Smooth muscle cell (in vitro differentiated cells): ENCODE measurements around the gene MED12L. TPM values are rescaled to one million over a fixed set of nuclear protein-coding genes. Genes with fewer than 3 reads are reported as not detected.

ENCODE experiments used
- DNase-seq: peaks from one replicate; lab custom pipeline; 2025; ENCODE audit not compliant: unreplicated experiment; lab: John Stamatoyannopoulos, UW
- H2AFZ ChIP-seq: fragments of 200-600 bp; sonication (generic); 2 replicates; pipeline ENCODE4 v1.6.0; 2016; ENCODE audit warnings: antibody characterized with exemption, low read depth, mild to moderate bottlenecking
- H3F3A ChIP-seq: fragments of 200-600 bp; sonication (generic); 2 replicates; pipeline ENCODE4 v1.6.0; 2017; ENCODE audit warnings: antibody characterized with exemption, low read depth
- H3K27ac ChIP-seq: fragments of 200-600 bp; sonication (generic); 2 replicates; pipeline ENCODE4 v1.5.1; 2016; ENCODE audit warnings: low read depth, mild to moderate bottlenecking
- H3K27me3 ChIP-seq: fragments of 200-600 bp; sonication (generic); 2 replicates; pipeline ENCODE4 v1.6.1; 2016; ENCODE audit warnings: low read depth, mild to moderate bottlenecking
- H3K36me3 ChIP-seq: fragments of 200-600 bp; sonication (generic); 2 replicates; pipeline ENCODE4 v1.5.1; 2016; ENCODE audit warnings: low read depth
- H3K4me1 ChIP-seq: fragments of 200-600 bp; sonication (generic); 2 replicates; pipeline ENCODE4 v1.5.1; 2016; ENCODE audit warnings: low read depth
- H3K4me2 ChIP-seq: fragments of 200-600 bp; sonication (generic); 2 replicates; pipeline ENCODE4 v1.6.0; 2016; ENCODE audit warnings: mild to moderate bottlenecking
- H3K4me3 ChIP-seq: fragments of 200-600 bp; sonication (generic); 2 replicates; pipeline ENCODE4 v1.5.1; 2016; ENCODE audit warnings: mild to moderate bottlenecking
- H3K79me2 ChIP-seq: fragments of 200-600 bp; sonication (generic); 2 replicates; pipeline ENCODE4 v1.6.0; 2016; ENCODE audit warnings: low read depth, mild to moderate bottlenecking
- H3K9ac ChIP-seq: fragments of 200-600 bp; sonication (generic); 2 replicates; pipeline ENCODE4 v1.6.0; 2016; ENCODE audit warnings: low read depth
- H3K9me3 ChIP-seq: fragments of 200-600 bp; sonication (generic); replicated peaks from 2 replicates; pipeline ENCODE4 v1.5.1; 2016; ENCODE audit warnings: low read depth
- H4K20me1 ChIP-seq: fragments of 200-600 bp; sonication (generic); 2 replicates; pipeline ENCODE4 v1.6.0; 2016; ENCODE audit warnings: low read depth
- CTCF ChIP-seq: fragments of 200-600 bp; sonication (generic); IDR thresholded peaks from 2 replicates; pipeline ENCODE4 v1.5.1; 2017; ENCODE audit warnings: borderline replicate concordance, mild to moderate bottlenecking, antibody characterized with exemption; ENCODE audit not compliant: insufficient read depth, poor library complexity, severe bottlenecking
- WGBS: methylation state at CpG from one replicate; pipeline ENCODE4 v1.1.7; 2016; ENCODE audit warnings: low lambda C conversion rate; 5-methylcytosine and 5-hydroxymethylcytosine counted together
- polyA plus RNA-seq: library from polyadenylated mRNA; unstranded; fragments of >200 nt; fragmentation: Nextera tagmentation; extraction: Ambion mirVana; gene quantifications from 2 replicates; pipeline ENCODE4 v1.2.1, GENCODE V29; 2016
- total RNA-seq: library from RNA; depleted of rRNA; stranded (reverse); fragments of >200 nt; gene quantifications from 2 replicates; pipeline ENCODE4 v1.2.3, GENCODE V29; 2014

The MED12L gene
- total and polyA plus RNA-seq, 2 experiments from 2014 or later: 0.26 to 1.5 TPM

- no peak for DNase-seq
- H4K20me1 ChIP-seq: no peaks in the 10 kb centered on the region
- no peak overlapping the region for H2AFZ ChIP-seq
- H3K4me2 ChIP-seq: no peak overlapping the region
- no peak overlapping the region for H3K9ac ChIP-seq
- no peaks in the 10 kb centered on the region for H3F3A ChIP-seq
- 64% methylated on average over 3 of the region's 3 CpGs for WGBS
- H3K27ac ChIP-seq: no peak overlapping the region
- H3K4me3 ChIP-seq: no peak overlapping the region
- peaks cover 12% of the 10 kb centered on the region for H3K27me3 ChIP-seq
- no peaks in the 10 kb centered on the region for H3K9me3 ChIP-seq
- no peaks in the 10 kb centered on the region for H3K4me1 ChIP-seq
- H3K79me2 ChIP-seq: no peaks in the 10 kb centered on the region
- TF ChIP-seq CTCF: no peak
- no peaks in the 10 kb centered on the region for H3K36me3 ChIP-seq
Measured at GRCh38 chr3:151248772-151249337, 163.4 kb downstream of the MED12L start.

- no peak overlapping the region for H3K9ac ChIP-seq
- no peak overlapping the region for H3K27ac ChIP-seq
- H3K79me2 ChIP-seq: no peaks in the 10 kb centered on the region
- H3K4me1 ChIP-seq: peaks cover 5% of the 10 kb centered on the region
- no peaks in the 10 kb centered on the region for H3K36me3 ChIP-seq
- no peaks in the 10 kb centered on the region for H3F3A ChIP-seq
- no peak overlapping the region for H3K4me3 ChIP-seq
- H4K20me1 ChIP-seq: no peaks in the 10 kb centered on the region
- H3K9me3 ChIP-seq: no peaks in the 10 kb centered on the region
- H2AFZ ChIP-seq: no peak overlapping the region
- no peak overlapping the region for H3K4me2 ChIP-seq
- no peak for TF ChIP-seq CTCF
- WGBS: 96% methylated on average over 1 of the region's 1 CpG
- H3K27me3 ChIP-seq: peaks cover 10% of the 10 kb centered on the region
- DNase-seq: no peak
Measured at GRCh38 chr3:151256749-151257148, 171.3 kb downstream of the MED12L start.

GRCh38 chr3:151259664-151260063 is 174.2 kb downstream of the MED12L start:
- no peak overlapping the region for H3K4me2 ChIP-seq
- H3K4me3 ChIP-seq: no peak overlapping the region
- H3F3A ChIP-seq: no peaks in the 10 kb centered on the region
- peaks cover 9% of the 10 kb centered on the region for H3K27me3 ChIP-seq
- DNase-seq: no peak
- 50% methylated on average over 3 of the region's 3 CpGs for WGBS
- H3K9me3 ChIP-seq: no peaks in the 10 kb centered on the region
- TF ChIP-seq CTCF: no peak
- no peaks in the 10 kb centered on the region for H3K36me3 ChIP-seq
- H3K9ac ChIP-seq: no peak overlapping the region
- no peak overlapping the region for H2AFZ ChIP-seq
- peaks cover 5% of the 10 kb centered on the region for H3K4me1 ChIP-seq
- no peaks in the 10 kb centered on the region for H3K79me2 ChIP-seq
- no peaks in the 10 kb centered on the region for H4K20me1 ChIP-seq
- H3K27ac ChIP-seq: no peak overlapping the region

GRCh38 chr3:151262871-151263525 is 177.5 kb downstream of the MED12L start:
- no peaks in the 10 kb centered on the region for H4K20me1 ChIP-seq
- H3K4me1 ChIP-seq: peaks cover 5% of the 10 kb centered on the region
- H2AFZ ChIP-seq: no peak overlapping the region
- no peaks in the 10 kb centered on the region for H3K79me2 ChIP-seq
- H3K27ac ChIP-seq: no peak overlapping the region
- H3K4me3 ChIP-seq: no peak overlapping the region
- no peak for DNase-seq
- no peaks in the 10 kb centered on the region for H3F3A ChIP-seq
- peaks cover 13% of the 10 kb centered on the region for H3K27me3 ChIP-seq
- 46% methylated on average over 8 of the region's 8 CpGs for WGBS
- H3K36me3 ChIP-seq: no peaks in the 10 kb centered on the region
- no peaks in the 10 kb centered on the region for H3K9me3 ChIP-seq
- no peak overlapping the region for H3K4me2 ChIP-seq
- H3K9ac ChIP-seq: no peak overlapping the region
- no peak for TF ChIP-seq CTCF
